Lower leg skin (tissue), 3 donors: ENCODE data around the gene PRKCE.

Experiments used
- CTCF ChIP-seq, 3 donors: fragments of 450-650 bp; IDR thresholded peaks; one replicate each; pipeline ENCODE4 v1.5.1; 2016; ENCODE audit warnings: antibody characterized with exemption in 3 of 3, mild to moderate bottlenecking in 3 of 3, moderate library complexity in 2 of 3
- POLR2A ChIP-seq, 2 donors: fragments of 450-650 bp; IDR thresholded peaks; one replicate each; pipeline ENCODE4 v1.6.1; 2016 to 2017; ENCODE audit warnings: antibody characterized with exemption in 2 of 2, mild to moderate bottlenecking in 1 of 2, moderate library complexity in 1 of 2

DNA sequence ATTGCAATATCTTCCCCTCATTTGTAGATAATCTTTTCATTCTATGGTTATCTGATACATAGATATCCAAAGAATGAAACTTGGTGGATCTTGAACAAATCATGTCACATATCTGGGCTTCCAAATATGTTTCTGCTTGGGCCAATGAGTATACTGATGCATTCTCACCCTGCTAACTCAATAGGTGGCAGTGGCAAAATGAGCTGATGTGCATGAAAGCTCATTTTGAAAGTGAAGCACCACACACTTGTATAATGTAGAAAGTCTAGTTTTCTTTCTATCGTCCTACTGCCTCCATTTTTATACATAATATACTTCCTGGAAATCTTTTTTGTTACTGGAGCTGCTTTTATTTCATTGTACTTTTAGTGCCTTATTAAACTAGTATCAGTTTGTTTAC, 208.2 kb downstream of the PRKCE start:
- TF ChIP-seq CTCF (IDR thresholded peaks at IDR 0.05) (no peak), POLR2A (IDR thresholded peaks at IDR 0.05) (no peak)
